Neural crest cell (in vitro differentiated cells): ENCODE data around the gene DCAF6. TPM values are rescaled to one million over a fixed set of nuclear protein-coding genes. Genes with fewer than 3 reads are reported as not detected.

ENCODE experiments used
- DNase-seq: peaks from one replicate; pipeline ENCODE4 v3.0.0; 2021; ENCODE audit warnings: low read depth, mixed read lengths, low spot score
- H3K27ac Mint-ChIP-seq: one replicate; pipeline ENCODE4 v1.8.0; 2021; ENCODE audit warnings: mild to moderate bottlenecking, mixed read lengths; ENCODE audit not compliant: unreplicated experiment
- H3K27me3 Mint-ChIP-seq: 2 replicates; pipeline ENCODE4 v1.8.0; 2021; ENCODE audit warnings: low read depth, mild to moderate bottlenecking, mixed read lengths
- H3K36me3 Mint-ChIP-seq: 2 replicates; pipeline ENCODE4 v1.8.0; 2021; ENCODE audit warnings: low read depth, mild to moderate bottlenecking, mixed read lengths
- H3K4me1 Mint-ChIP-seq: 2 replicates; pipeline ENCODE4 v1.8.0; 2021; ENCODE audit warnings: mixed read lengths
- H3K4me3 Mint-ChIP-seq: one replicate; pipeline ENCODE4 v1.8.0; 2021; ENCODE audit warnings: mild to moderate bottlenecking, mixed read lengths
- H3K9me3 Mint-ChIP-seq: 2 replicates; pipeline ENCODE4 v1.8.0; 2021; ENCODE audit warnings: mixed read lengths
- CTCF ChIP-seq: fragments of 200-600 bp; sonication (generic); conservative IDR thresholded peaks from 2 replicates; pipeline ENCODE4 v1.5.0; 2021; ENCODE audit warnings: antibody characterized with exemption, mild to moderate bottlenecking
- total RNA-seq: library from RNA; stranded (reverse); gene quantifications from 2 replicates; pipeline ENCODE4 v1.2.1, GENCODE V29; 2021

The DCAF6 gene
- total RNA-seq, 1 donor from 2014 or later = 15.9 TPM

GRCh38 chr1:167949785-167950184 lies 13.3 kb downstream of the DCAF6 start:
- H3K4me1 Mint-ChIP-seq = no peaks in the 10 kb centered on the region
- H3K27ac Mint-ChIP-seq = no peak overlapping the region
- no peak for TF ChIP-seq CTCF
- peaks cover 6% of the 10 kb centered on the region for H3K9me3 Mint-ChIP-seq
- H3K36me3 Mint-ChIP-seq = peaks cover 23% of the 10 kb centered on the region
- H3K27me3 Mint-ChIP-seq = no peaks in the 10 kb centered on the region
- no peak overlapping the region for H3K4me3 Mint-ChIP-seq
- DNase-seq = no peak

GRCh38 chr1:167950569-167950968 lies 14.1 kb downstream of the DCAF6 start:
- no peak overlapping the region for H3K4me3 Mint-ChIP-seq
- TF ChIP-seq CTCF = no peak
- H3K9me3 Mint-ChIP-seq = peaks cover 6% of the 10 kb centered on the region
- H3K27ac Mint-ChIP-seq = no peak overlapping the region
- H3K4me1 Mint-ChIP-seq = no peaks in the 10 kb centered on the region
- DNase-seq = no peak
- H3K27me3 Mint-ChIP-seq = no peaks in the 10 kb centered on the region
- H3K36me3 Mint-ChIP-seq = peaks cover 28% of the 10 kb centered on the region

GRCh38 chr1:167955915-167956314 lies 19.4 kb downstream of the DCAF6 start:
- H3K9me3 Mint-ChIP-seq = no peaks in the 10 kb centered on the region
- H3K4me3 Mint-ChIP-seq = no peak overlapping the region
- H3K4me1 Mint-ChIP-seq = no peaks in the 10 kb centered on the region
- TF ChIP-seq CTCF = no peak
- no peak for DNase-seq
- peak overlapping the region; percentile 35 for H3K27ac Mint-ChIP-seq
- H3K27me3 Mint-ChIP-seq = no peaks in the 10 kb centered on the region
- H3K36me3 Mint-ChIP-seq = peaks cover 24% of the 10 kb centered on the region

- H3K9me3 Mint-ChIP-seq = peaks cover 3% of the 10 kb centered on the region
- no peaks in the 10 kb centered on the region for H3K27me3 Mint-ChIP-seq
- no peaks in the 10 kb centered on the region for H3K4me1 Mint-ChIP-seq
- DNase-seq = no peak
- H3K4me3 Mint-ChIP-seq = no peak overlapping the region
- TF ChIP-seq CTCF = no peak
- H3K36me3 Mint-ChIP-seq = peaks cover 28% of the 10 kb centered on the region
- H3K27ac Mint-ChIP-seq = no peak overlapping the region
Measured at GRCh38 chr1:167957710-167958109, 21.2 kb downstream of the DCAF6 start.

- peaks cover 5% of the 10 kb centered on the region for H3K4me1 Mint-ChIP-seq
- peaks cover 3% of the 10 kb centered on the region for H3K9me3 Mint-ChIP-seq
- H3K4me3 Mint-ChIP-seq = no peak overlapping the region
- TF ChIP-seq CTCF = no peak
- H3K27ac Mint-ChIP-seq = no peak overlapping the region
- no peak for DNase-seq
- H3K27me3 Mint-ChIP-seq = no peaks in the 10 kb centered on the region
- H3K36me3 Mint-ChIP-seq = peaks cover 15% of the 10 kb centered on the region
Measured at GRCh38 chr1:167964646-167965045, 28.2 kb downstream of the DCAF6 start.

- TF ChIP-seq CTCF = no peak
- H3K4me3 Mint-ChIP-seq = no peak overlapping the region
- H3K36me3 Mint-ChIP-seq = peaks cover 13% of the 10 kb centered on the region
- H3K9me3 Mint-ChIP-seq = peaks cover 3% of the 10 kb centered on the region
- peaks cover 5% of the 10 kb centered on the region for H3K4me1 Mint-ChIP-seq
- H3K27me3 Mint-ChIP-seq = no peaks in the 10 kb centered on the region
- peak overlapping the region; percentile 47 for H3K27ac Mint-ChIP-seq
- no peak for DNase-seq
Measured at GRCh38 chr1:167966050-167966449, 29.6 kb downstream of the DCAF6 start.
